Activated T-cell treated with anti-CD3 and anti-CD28 coated beads for 48 hours (primary cell): ENCODE measurements around the gene TRAPPC13.

Experiments
- DNase-seq: peaks from one replicate; pipeline ENCODE4 v3.0.0-alpha.2; 2020; ENCODE audit warnings: low read depth

The TRAPPC13 gene

DNA sequence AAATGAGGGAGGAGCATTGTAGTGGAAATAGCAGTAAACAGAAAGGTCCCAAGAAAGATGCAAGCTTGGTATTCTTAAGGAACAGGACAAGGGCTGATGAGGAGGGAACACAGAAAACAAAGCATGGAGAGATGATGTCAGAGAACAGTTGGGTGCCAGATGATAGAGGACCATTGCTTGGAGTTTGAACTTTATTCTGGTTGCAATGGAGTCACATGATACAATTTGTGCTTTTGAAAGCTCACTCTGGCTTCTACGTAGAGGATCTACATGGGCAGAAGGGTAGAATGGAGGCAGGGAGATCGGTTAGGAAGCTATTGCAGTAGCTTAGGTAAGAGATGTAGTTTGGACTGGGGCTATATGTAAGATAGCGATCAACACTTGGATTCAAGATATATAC, 57.3 kb downstream of the TRAPPC13 start:
- DNase-seq, result no peak

DNA sequence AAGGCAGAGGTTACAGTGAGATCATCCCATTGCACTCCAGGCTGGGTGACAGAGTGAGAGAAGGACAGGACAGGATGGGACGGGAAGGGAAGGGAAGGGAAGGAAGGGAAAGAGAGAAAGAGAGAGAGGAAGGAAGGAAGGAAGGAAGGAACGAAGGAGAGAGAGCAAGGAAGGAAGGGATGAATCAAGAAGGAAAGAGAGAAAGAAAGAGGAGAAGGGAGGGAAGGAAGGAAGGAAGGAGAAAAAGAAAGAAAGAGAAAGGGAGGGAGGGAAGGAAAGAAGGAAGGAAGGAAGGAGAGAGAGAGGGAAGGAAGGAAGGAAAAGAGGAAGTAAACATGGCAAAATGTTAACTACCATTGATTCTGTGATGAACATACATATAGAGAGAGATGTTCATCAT, 68.3 kb downstream of the TRAPPC13 start:
- DNase-seq, result no peak

GRCh38 chr5:65695162-65695755, 70.4 kb downstream of the TRAPPC13 start:
- DNase-seq, result no peak

GRCh38 chr5:65695896-65696295, 71.1 kb downstream of the TRAPPC13 start:
- DNase-seq, result no peak

GRCh38 chr5:65696892-65697291, 72.1 kb downstream of the TRAPPC13 start:
- no peak for DNase-seq

GRCh38 chr5:65699338-65699737, 74.5 kb downstream of the TRAPPC13 start:
- no peak for DNase-seq

GRCh38 chr5:65702036-65702435, 77.2 kb downstream of the TRAPPC13 start:
- no peak for DNase-seq

DNA sequence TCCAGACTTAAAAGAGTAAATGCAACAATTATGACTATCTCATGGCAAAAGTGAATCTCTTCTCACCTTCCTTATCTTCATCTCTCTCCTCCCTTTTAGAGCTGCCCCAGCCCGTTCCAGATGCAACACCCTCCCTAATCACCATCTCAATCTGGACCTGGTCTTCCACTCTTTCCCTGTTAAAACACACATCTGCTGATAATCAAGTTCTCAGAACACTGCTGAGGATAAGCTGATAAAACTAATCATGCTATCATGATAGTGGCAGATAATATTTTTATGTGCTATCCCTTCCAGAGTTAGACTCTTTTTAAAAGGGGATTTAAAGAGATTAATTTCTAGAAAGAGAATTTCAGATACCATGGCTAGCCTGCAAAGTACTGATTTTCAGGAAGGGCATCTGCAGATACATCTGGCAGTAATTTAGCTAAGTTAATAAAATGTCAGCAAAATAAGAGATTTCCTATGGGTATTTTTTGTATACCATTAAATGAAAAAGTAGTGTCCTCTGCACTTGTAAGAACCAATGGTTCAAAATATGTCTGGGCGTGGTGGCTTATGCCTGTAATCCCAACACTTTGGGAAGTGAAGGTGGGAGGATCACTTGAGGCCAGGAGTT, 79.9 kb downstream of the TRAPPC13 start:
- no peak for DNase-seq

DNA sequence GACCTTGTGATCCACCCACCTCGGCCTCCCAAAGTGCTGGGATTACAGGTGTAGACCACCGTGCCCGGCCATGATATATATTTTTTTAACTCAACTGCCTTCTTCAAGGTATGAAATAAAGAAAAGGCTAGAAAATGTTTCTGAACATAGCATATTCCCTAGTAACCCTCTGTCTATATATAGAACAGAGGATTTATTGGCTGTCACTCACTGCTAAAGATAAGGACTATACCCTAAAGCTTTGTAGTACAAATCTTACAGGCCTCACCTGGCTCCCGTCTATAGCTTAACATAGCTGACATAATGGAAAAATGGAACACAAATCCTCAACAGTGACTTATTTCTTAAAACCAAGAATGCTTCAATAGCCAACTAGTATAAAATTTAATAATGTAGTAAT, 82.8 kb downstream of the TRAPPC13 start:
- no peak for DNase-seq

DNA sequence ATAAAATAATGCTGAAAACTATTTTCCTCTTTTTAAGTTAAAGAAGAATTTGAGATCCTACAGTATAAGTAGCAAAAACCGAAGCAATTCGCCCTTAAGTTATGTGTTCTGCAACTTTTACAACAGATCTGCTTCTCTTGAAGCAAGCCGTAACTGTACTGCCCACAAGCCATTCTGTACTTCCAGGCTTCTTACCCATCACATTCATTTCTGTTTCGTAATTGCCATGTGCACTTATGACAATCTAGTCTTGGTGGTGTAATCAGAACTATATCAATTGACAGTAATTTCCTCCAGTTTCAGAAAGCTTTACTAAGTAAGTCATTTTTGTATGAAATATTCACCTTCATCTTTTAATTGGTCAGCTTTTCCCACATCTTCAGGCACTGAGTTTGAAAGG, 83.3 kb downstream of the TRAPPC13 start:
- no peak for DNase-seq
